T-cell (primary cell): ENCODE results near the gene ACTL10. TPM values are rescaled to one million over a fixed set of nuclear protein-coding genes. Genes with fewer than 3 reads are reported as not detected.

Experiments used
- ATAC-seq, 4 experiments: fragments of 200-7000 bp in 3 of 4; fragments of 150-1000 bp in 1 of 4; cut with Tn5 transposase; replicated peaks in 1 of 4; 1 replicate in 3 of 4; 2 replicates in 1 of 4; pipeline ENCODE4 v1.10.0; 2021; ENCODE audit warnings: moderate library complexity in 3 of 4, mild to moderate bottlenecking in 2 of 4, moderate number of reproducible peaks in 1 of 4
- CTCF ChIA-PET, 2 donors: fragments of 300-600 bp; sonication (Branson Sonifier 250); formaldehyde crosslinking; loops; one replicate each; lab custom pipeline; 2022; ENCODE audit warnings: antibody characterized with exemption in 2 of 2; lab: Charles Lee
- POLR2A ChIA-PET, 2 donors: fragments of 300-600 bp; sonication (Branson Sonifier 250); formaldehyde crosslinking; loops; one replicate each; lab custom pipeline; 2022; ENCODE audit warnings: antibody characterized with exemption in 2 of 2; lab: Charles Lee
- DNase-seq, 35 experiments: peaks; one replicate each; pipeline versions ENCODE4 v3.0.0 to v3.0.0-alpha.2; 2013 to 2023
- H3K27ac ChIP-seq: one replicate; pipeline ENCODE4 v1.5.1; 2013; ENCODE audit warnings: low read length
- H3K27me3 ChIP-seq, 2 experiments: replicated peaks in 1 of 2; 1 replicate in 1 of 2; 2 replicates in 1 of 2; pipeline versions ENCODE4 v1.6.1 to v1.7.0; 2013; ENCODE audit warnings: low read length in 1 of 2, mixed read lengths in 1 of 2; ENCODE audit not compliant: control insufficient read depth in 2 of 2, insufficient read depth in 2 of 2; ENCODE audit errors: extremely low read depth in 1 of 2
- H3K36me3 ChIP-seq, 2 donors: 1 replicate in 1 of 2; 2 replicates in 1 of 2; pipeline versions ENCODE4 v1.6.1 to v1.7.0; 2013; ENCODE audit warnings: low read length in 1 of 2; ENCODE audit not compliant: control insufficient read depth in 2 of 2, insufficient read depth in 1 of 2; ENCODE audit errors: extremely low read depth in 1 of 2
- H3K4me1 ChIP-seq, 2 experiments: 1 replicate in 1 of 2; 2 replicates in 1 of 2; pipeline versions ENCODE4 v1.6.1 to v1.7.0; 2013; ENCODE audit warnings: low read length in 2 of 2, mixed read lengths in 1 of 2; ENCODE audit not compliant: insufficient read depth in 2 of 2, control insufficient read depth in 1 of 2; ENCODE audit errors: extremely low read depth in 1 of 2
- H3K4me3 ChIP-seq, 2 donors: 1 replicate in 1 of 2; 2 replicates in 1 of 2; pipeline versions ENCODE4 v1.5.1 to v1.7.0; 2013; ENCODE audit warnings: mild to moderate bottlenecking in 2 of 2, low read length in 1 of 2, moderate library complexity in 1 of 2; ENCODE audit not compliant: control insufficient read depth in 1 of 2; ENCODE audit errors: extremely low read depth in 1 of 2
- H3K9me3 ChIP-seq: 2 replicates; pipeline ENCODE4 v1.7.0; 2013
- H3K27ac Mint-ChIP-seq, 2 donors: one replicate each; pipeline ENCODE4 v1.8.0; 2020 to 2021; ENCODE audit warnings: mild to moderate bottlenecking in 2 of 2, mixed read lengths in 2 of 2
- H3K27me3 Mint-ChIP-seq, 2 donors: one replicate each; pipeline ENCODE4 v1.8.0; 2021 to 2022; ENCODE audit warnings: mixed read lengths in 2 of 2
- H3K36me3 Mint-ChIP-seq: one replicate; pipeline ENCODE4 v1.8.0; 2021; ENCODE audit warnings: mixed read lengths
- H3K4me1 Mint-ChIP-seq, 3 donors: one replicate each; pipeline ENCODE4 v1.8.0; 2020 to 2022; ENCODE audit warnings: mixed read lengths in 3 of 3, mild to moderate bottlenecking in 1 of 3
- H3K4me3 Mint-ChIP-seq, 3 donors: one replicate each; pipeline ENCODE4 v1.8.0; 2020 to 2022; ENCODE audit warnings: mild to moderate bottlenecking in 3 of 3, mixed read lengths in 3 of 3, moderate library complexity in 3 of 3
- H3K9me3 Mint-ChIP-seq, 3 donors: one replicate each; pipeline ENCODE4 v1.8.0; 2020 to 2022; ENCODE audit warnings: mixed read lengths in 3 of 3
- WGBS: methylation state at CpG from one replicate; pipeline ENCODE4 v1.1.5; 2013; ENCODE audit warnings: missing lambda C conversion rate; ENCODE audit not compliant: insufficient coverage; 5-methylcytosine and 5-hydroxymethylcytosine counted together
- total RNA-seq, 35 experiments: library from RNA in 6 of 35; stranded (reverse) in 6 of 35; fragments of 120-200 nt in 1 of 35; gene quantifications; one replicate each; pipeline versions ENCODE4 v1.2.1 to v1.2.4 and lab custom pipeline; 2013 to 2026

Gene ACTL10
- total RNA-seq, 5 donors from 2014 or later (not counting 1 experiment from before 2014, with no cell fraction given): 1.1 to 7.9 (median 6.1) TPM

DNA sequence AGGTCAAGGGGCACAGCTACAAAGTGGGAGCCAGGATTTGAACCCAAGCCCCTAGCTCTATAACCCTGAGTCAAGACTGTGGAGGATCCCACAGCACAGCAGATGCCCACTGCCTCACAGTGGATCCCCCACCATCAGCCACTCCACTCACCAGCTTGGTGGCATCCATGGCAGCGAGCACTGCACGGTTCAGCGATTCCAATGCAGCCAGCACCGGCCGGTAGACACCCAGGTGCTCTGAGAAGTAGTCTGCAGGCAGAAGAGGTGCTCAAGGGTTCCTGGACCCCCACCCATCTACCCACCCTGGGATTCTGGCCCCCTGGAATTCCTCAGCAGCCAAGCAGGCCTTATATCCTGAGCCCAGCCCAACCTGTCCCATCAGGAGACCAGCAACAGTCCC, 2.5 kb downstream of the ACTL10 start:
- no peak for DNase-seq
- H3K27me3 ChIP-seq: peaks cover 0 to 3% of the 10 kb centered on the region in 2 experiments
- Mint-ChIP-seq H3K27ac (peak overlapping the region in 1 of 2 donors; percentile 27), H3K4me1 (peaks cover 36 to 43% (median 36%) of the 10 kb centered on the region in 3 donors), H3K9me3 (no peaks in the 10 kb centered on the region), H3K36me3 (no peaks in the 10 kb centered on the region), H3K4me3 (no peak overlapping the region), H3K27me3 (no peaks in the 10 kb centered on the region)
- no peak overlapping the region for H3K4me3 ChIP-seq
- H3K4me1 ChIP-seq: peaks cover 3 to 49% of the 10 kb centered on the region in 2 experiments
- H3K27ac ChIP-seq: no peak overlapping the region
- ChIA-PET CTCF (interaction anchor here in 1 of 2 donors (1.1 to 2.9 kb wide), 3 partner anchors 17 to 225 kb away, joined by 3 to 11 read pairs (median 4); partner anchors contain the start of gene SNTA1), POLR2A (interaction anchor here in 1 of 2 donors (0.5 kb wide), 1 partner anchor 215 kb away, joined by 3 read pairs; no protein-coding TSS in a partner anchor)
- H3K36me3 ChIP-seq: no peaks in the 10 kb centered on the region
- H3K9me3 ChIP-seq: no peaks in the 10 kb centered on the region
- WGBS: 100% methylated on average over 1 of the region's 5 CpGs
- no peak for ATAC-seq

GRCh38 chr20:33669873-33670640, 3.3 kb downstream of the ACTL10 start:
- 92% methylated on average over 11 of the region's 13 CpGs for WGBS
- CTCF ChIA-PET: no interaction called here

DNA sequence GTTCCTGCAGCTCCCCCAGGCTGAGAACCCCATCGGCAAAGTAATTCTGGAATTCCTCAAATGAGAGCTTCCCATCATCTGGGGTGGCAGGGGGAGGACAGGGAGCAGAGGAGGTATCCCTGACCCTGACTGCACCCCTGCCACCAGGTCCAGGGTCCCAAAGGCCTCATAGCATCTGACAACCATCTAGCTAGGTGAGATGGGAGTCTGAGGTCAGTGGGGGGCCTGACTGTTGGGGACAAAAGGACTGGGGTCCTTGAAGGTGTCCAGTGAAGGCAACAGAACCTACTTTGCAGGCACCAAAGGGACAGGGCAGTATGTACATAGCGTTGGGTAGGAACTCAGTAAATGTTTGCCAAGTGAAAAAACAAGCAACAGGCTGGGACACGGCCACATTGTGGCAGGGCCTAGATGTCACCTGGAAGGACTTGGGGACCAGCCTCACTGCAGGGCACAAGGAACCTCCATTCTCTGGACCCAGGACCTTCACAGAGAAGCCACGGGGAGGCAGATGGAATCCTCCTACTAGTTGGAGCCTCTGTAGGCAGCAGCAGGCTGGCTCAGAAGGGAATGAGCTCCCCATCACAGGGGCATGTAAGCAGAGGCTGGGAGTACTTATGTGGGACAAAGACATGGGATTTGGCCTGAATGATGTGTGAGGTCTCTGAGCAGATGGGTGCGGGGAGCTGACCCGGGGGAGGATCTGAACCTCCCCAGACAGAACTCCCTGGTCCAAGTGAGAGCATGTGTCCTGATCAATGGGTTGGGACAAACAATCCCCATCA, 4.2 kb downstream of the ACTL10 start:
- Histone ChIP-seq H3K36me3 (no peaks in the 10 kb centered on the region), H3K4me1 (peaks cover 3 to 52% of the 10 kb centered on the region in 2 experiments), H3K4me3 (no peak overlapping the region), H3K27me3 (peaks cover 0 to 3% of the 10 kb centered on the region in 2 experiments), H3K27ac (no peak overlapping the region), H3K9me3 (no peaks in the 10 kb centered on the region)
- POLR2A ChIA-PET: no interaction called here
- 96% methylated on average over 5 of the region's 6 CpGs for WGBS
- Mint-ChIP-seq H3K9me3 (no peaks in the 10 kb centered on the region), H3K27ac (peak overlapping the region in 1 of 2 donors; percentile 64), H3K4me3 (peak overlapping the region in 1 of 3 donors; percentile 33), H3K27me3 (no peaks in the 10 kb centered on the region), H3K4me1 (peaks cover 29 to 37% (median 34%) of the 10 kb centered on the region in 3 donors), H3K36me3 (no peaks in the 10 kb centered on the region)
- no peak for ATAC-seq
- CTCF ChIA-PET: no interaction called here
- no peak for DNase-seq

More at GRCh38 chr20:33669873-33670640, 3.3 kb downstream of the ACTL10 start:
- DNase-seq (no peak), ATAC-seq (no peak)
- Histone ChIP-seq H3K4me3 (no peak overlapping the region), H3K4me1 (peaks cover 3 to 47% of the 10 kb centered on the region in 2 experiments), H3K27me3 (peaks cover 0 to 3% of the 10 kb centered on the region in 2 experiments), H3K27ac (no peak overlapping the region), H3K36me3 (no peaks in the 10 kb centered on the region), H3K9me3 (no peaks in the 10 kb centered on the region)
- H3K27ac Mint-ChIP-seq: peak overlapping the region in 1 of 2 donors; percentile 55
- POLR2A ChIA-PET: interaction anchor here in 1 of 2 donors (0.5 kb wide), 1 partner anchor 216 kb away, joined by 3 read pairs; no protein-coding TSS in a partner anchor
- no peaks in the 10 kb centered on the region for H3K27me3 Mint-ChIP-seq
- no peaks in the 10 kb centered on the region for H3K9me3 Mint-ChIP-seq
- peaks cover 31 to 39% (median 33%) of the 10 kb centered on the region in 3 donors for H3K4me1 Mint-ChIP-seq
- no peak overlapping the region for H3K4me3 Mint-ChIP-seq
- no peaks in the 10 kb centered on the region for H3K36me3 Mint-ChIP-seq

DNA sequence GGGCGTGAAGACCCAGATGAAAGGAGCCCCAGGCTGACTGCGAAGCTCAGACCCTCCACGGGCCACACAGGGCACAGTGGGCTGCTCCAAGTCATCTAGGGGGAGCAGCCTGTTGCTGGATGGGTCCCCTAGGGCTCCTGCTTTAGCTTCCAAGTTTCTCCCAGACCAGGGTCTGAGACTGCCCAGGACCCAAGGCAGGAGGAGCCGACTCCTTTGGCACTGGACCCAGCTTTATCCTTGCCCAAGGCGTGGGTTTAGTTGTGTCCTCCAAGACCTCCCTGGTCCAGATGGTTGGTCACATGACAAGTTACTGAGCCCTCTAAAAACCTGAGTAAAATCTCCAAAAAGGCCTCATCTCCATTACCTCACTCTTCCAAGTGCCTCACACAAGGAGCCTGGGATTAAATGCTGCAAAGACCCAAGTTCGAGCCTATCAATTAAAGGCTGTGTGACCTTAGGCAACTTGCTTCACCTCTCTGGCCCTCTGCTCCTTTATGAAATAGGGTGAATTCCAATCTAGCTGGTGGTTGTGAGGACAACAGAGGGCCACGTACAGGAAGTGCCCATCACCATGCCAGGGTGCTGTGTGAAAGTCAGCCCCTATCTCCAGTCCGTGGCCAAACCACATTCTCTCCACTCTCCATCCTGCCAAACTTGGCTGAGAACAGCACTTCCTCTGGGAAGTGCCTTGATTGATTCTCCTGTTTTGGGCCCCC, 5.0 kb downstream of the ACTL10 start:
- ChIA-PET POLR2A (no interaction called here), CTCF (no interaction called here)
- no peaks in the 10 kb centered on the region for H3K9me3 ChIP-seq
- Mint-ChIP-seq H3K4me1 (peaks cover 23 to 32% (median 27%) of the 10 kb centered on the region in 3 donors), H3K27me3 (no peaks in the 10 kb centered on the region), H3K9me3 (no peaks in the 10 kb centered on the region), H3K4me3 (peak overlapping the region; percentile 25 to 84 (median 80)), H3K36me3 (no peaks in the 10 kb centered on the region), H3K27ac (no peak overlapping the region)
- ATAC-seq: no peak
- H3K27ac ChIP-seq: no peak overlapping the region
- no peak for DNase-seq
- H3K4me3 ChIP-seq: no peak overlapping the region
- 92% methylated on average over 6 of the region's 8 CpGs for WGBS
- no peaks in the 10 kb centered on the region for H3K36me3 ChIP-seq
- peaks cover 0 to 3% of the 10 kb centered on the region in 2 experiments for H3K27me3 ChIP-seq
- peaks cover 3 to 43% of the 10 kb centered on the region in 2 experiments for H3K4me1 ChIP-seq

DNA sequence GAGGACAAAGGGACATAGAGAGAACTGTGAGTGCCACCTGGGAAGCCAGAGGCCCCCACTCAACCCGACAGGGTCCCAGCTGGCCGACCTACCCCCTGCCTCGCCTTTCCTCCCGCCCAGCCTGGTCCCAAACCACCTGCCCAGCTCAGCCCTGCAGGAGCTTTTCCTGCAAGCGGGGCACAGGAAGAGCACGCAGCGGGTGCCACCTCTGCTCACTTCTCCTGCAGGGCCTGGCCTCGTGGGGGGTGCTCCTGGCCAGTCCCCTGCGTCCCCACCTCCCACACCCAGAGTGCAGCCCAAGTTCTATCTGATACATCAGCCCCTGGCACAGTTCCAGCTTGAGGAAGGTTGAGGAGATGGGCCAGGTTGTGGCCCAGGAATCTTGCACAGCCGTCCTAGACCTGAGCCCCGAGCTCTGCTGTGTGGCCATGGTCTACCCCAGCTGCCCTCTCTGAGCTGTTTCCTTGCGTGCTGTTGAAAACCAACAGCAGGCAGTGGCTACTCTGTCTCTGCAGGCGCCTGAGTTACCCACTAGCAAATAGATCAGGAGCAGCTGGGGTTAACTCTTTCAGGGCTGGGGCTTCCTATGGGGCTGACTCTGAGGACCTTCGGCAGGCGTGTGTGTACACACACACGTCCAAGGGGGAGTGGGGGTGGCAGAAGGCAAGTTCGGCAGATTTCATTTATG, 5.8 kb downstream of the ACTL10 start:
- Histone ChIP-seq H3K36me3 (no peaks in the 10 kb centered on the region), H3K4me3 (no peak overlapping the region), H3K27ac (no peak overlapping the region), H3K9me3 (no peaks in the 10 kb centered on the region), H3K27me3 (peaks cover 0 to 3% of the 10 kb centered on the region in 2 experiments), H3K4me1 (peaks cover 3 to 45% of the 10 kb centered on the region in 2 experiments)
- peak overlapping the region; percentile 56 to 64 for H3K27ac Mint-ChIP-seq
- POLR2A ChIA-PET: no interaction called here
- H3K4me1 Mint-ChIP-seq: peaks cover 24 to 34% (median 29%) of the 10 kb centered on the region in 3 donors
- ATAC-seq (no peak), DNase-seq (no peak)
- no peaks in the 10 kb centered on the region for H3K9me3 Mint-ChIP-seq
- WGBS: 90% methylated on average over 14 of the region's 17 CpGs
- H3K36me3 Mint-ChIP-seq: no peaks in the 10 kb centered on the region
- CTCF ChIA-PET: no interaction called here
- H3K4me3 Mint-ChIP-seq: peak overlapping the region; percentile 80 to 88 (median 84)
- H3K27me3 Mint-ChIP-seq: no peaks in the 10 kb centered on the region
